OCI-LY3 (cell line): Measurements from ENCODE around the gene BRICD5.

Experiments used
- EZH2phosphoT487 ChIP-seq: fragments of 200-600 bp; shearing (Covaris generic); IDR thresholded peaks from 2 replicates; pipeline ENCODE4 v1.6.1; 2018; ENCODE audit warnings: antibody characterized with exemption, mixed run types, low read depth
- TF ChIP-seq, protein P1 (sequence below): fragments of 200-600, 300-600 bp; sonication (generic); IDR thresholded peaks from 2 replicates; pipeline ENCODE4 v1.5.1; 2014; ENCODE audit warnings: antibody characterized with exemption, low read length, low read depth

DNA sequence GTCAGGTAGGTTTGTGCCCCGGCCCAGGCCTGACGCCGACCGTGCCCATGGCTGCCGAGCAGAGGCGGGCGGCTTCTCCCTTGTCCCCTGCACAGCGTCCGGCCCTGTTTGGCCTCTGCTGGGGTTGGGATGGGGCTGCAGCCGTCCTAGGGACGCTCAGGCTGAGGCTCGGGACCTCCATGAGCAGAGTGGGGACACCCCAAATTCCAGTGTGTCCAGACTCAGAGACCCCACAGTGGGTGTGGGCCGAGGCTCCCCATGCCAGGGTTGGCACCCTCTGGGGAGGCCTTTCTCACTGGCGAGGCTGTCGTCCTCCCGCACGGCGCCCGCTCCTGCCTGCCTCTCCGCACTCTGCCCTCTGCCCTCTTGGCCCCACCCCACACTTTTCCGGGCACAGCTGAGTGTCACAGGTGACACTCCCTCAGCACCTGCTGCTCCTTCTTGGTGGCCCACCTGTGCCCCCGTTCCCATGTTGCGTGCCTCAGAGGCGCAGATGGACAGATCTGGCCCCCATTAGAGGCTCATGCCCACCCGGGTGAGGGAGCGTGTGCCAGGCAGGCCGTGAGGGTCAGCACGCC is 39.0 kb downstream of the BRICD5 start:
- TF ChIP-seq, protein P1, sequence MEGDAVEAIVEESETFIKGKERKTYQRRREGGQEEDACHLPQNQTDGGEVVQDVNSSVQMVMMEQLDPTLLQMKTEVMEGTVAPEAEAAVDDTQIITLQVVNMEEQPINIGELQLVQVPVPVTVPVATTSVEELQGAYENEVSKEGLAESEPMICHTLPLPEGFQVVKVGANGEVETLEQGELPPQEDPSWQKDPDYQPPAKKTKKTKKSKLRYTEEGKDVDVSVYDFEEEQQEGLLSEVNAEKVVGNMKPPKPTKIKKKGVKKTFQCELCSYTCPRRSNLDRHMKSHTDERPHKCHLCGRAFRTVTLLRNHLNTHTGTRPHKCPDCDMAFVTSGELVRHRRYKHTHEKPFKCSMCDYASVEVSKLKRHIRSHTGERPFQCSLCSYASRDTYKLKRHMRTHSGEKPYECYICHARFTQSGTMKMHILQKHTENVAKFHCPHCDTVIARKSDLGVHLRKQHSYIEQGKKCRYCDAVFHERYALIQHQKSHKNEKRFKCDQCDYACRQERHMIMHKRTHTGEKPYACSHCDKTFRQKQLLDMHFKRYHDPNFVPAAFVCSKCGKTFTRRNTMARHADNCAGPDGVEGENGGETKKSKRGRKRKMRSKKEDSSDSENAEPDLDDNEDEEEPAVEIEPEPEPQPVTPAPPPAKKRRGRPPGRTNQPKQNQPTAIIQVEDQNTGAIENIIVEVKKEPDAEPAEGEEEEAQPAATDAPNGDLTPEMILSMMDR = no peak
- no peak for TF ChIP-seq EZH2phosphoT487
